NCI-H2081 (cell line): ENCODE measurements around the gene B3GALT2.
"Not testable (repeated sequence)": the region's sequence is repeated elsewhere in the genome, so short reads cannot be mapped to it uniquely, and the experiment has no call there.

Experiments used
- DNase-seq, 2 experiments: peaks; one replicate each; lab custom pipeline; 2025; lab: John Stamatoyannopoulos, UW

Gene B3GALT2

GRCh38 chr1:193185901-193186731, at the start of gene B3GALT2:
Gene B3GALT2 (minus strand): TSS chr1:193186613. CDS start chr1:193181562, 5,051 bp downstream.
- DNase-seq = peak; percentile 70 to 94

- DNase-seq = no peak
Observed at GRCh38 chr1:193234530-193234929, 48.1 kb upstream of the B3GALT2 start.

GRCh38 chr1:193231146-193231545, 44.7 kb upstream of the B3GALT2 start:
- not testable (repeated sequence) for DNase-seq

GRCh38 chr1:193229136-193229535, 42.7 kb upstream of the B3GALT2 start:
- DNase-seq = no peak

- peak in 1 of 2 experiments; percentile 10 for DNase-seq
Observed at GRCh38 chr1:193222056-193222615, 35.7 kb upstream of the B3GALT2 start.

GRCh38 chr1:193221651-193222050, 35.2 kb upstream of the B3GALT2 start:
- peak in 1 of 2 experiments; percentile 48 for DNase-seq

GRCh38 chr1:193219391-193219790, 33.0 kb upstream of the B3GALT2 start:
- no peak for DNase-seq

GRCh38 chr1:193216920-193217319, 30.5 kb upstream of the B3GALT2 start:
- DNase-seq = peak; percentile 15 to 58

GRCh38 chr1:193213998-193214397, 27.6 kb upstream of the B3GALT2 start:
- no peak for DNase-seq

GRCh38 chr1:193212637-193213036, 26.2 kb upstream of the B3GALT2 start:
- DNase-seq = no peak

- no peak for DNase-seq
Observed at GRCh38 chr1:193211539-193211938, 25.1 kb upstream of the B3GALT2 start.

GRCh38 chr1:193210996-193211395, 24.6 kb upstream of the B3GALT2 start:
- DNase-seq = no peak

- no peak for DNase-seq
Observed at GRCh38 chr1:193201021-193201420, 14.6 kb upstream of the B3GALT2 start.

- DNase-seq = no peak
Observed at GRCh38 chr1:193199940-193200339, 13.5 kb upstream of the B3GALT2 start.

GRCh38 chr1:193192586-193192985, 6.2 kb upstream of the B3GALT2 start:
- DNase-seq = no peak

- peak in 1 of 2 experiments; percentile 29 for DNase-seq
Observed at GRCh38 chr1:193190096-193190744, 3.8 kb upstream of the B3GALT2 start.

- DNase-seq = no peak
Observed at GRCh38 chr1:193189442-193190095, 3.2 kb upstream of the B3GALT2 start.

GRCh38 chr1:193188915-193189314, 2.5 kb upstream of the B3GALT2 start:
- DNase-seq = not testable (repeated sequence)

GRCh38 chr1:193187114-193187513, 701 bp upstream of the B3GALT2 start:
- DNase-seq = peak in 1 of 2 experiments; percentile 34

- DNase-seq = peak in 1 of 2 experiments; percentile 11
Observed at GRCh38 chr1:193185211-193185610, 1.2 kb downstream of the B3GALT2 start.

- no peak for DNase-seq
Observed at GRCh38 chr1:193184776-193185175, 1.6 kb downstream of the B3GALT2 start.

GRCh38 chr1:193183019-193183627, 3.3 kb downstream of the B3GALT2 start:
- DNase-seq = peak; percentile 74 to 82
